Pancreas (tissue), 10 donors: ENCODE results near the gene CNTFR. TPM values are rescaled to one million over a fixed set of nuclear protein-coding genes. Genes with fewer than 3 reads are reported as not detected.
A peak's percentile ranks its signal among the peaks of the same experiment; 100 is the strongest.

Experiments used
- ATAC-seq, 4 donors: fragments of 200-7000 bp; cut with Tn5 transposase; one replicate each; pipeline versions ENCODE4 v1.8.0 to v1.9.1; 2020; ENCODE audit warnings: mild to moderate bottlenecking in 4 of 4, moderate library complexity in 4 of 4
- DNase-seq, 6 donors: peaks; one replicate each; pipeline ENCODE4 v3.0.0-alpha.2; 2020
- FAIRE-seq: peaks from 2 replicates; lab custom pipeline; 2012; peaks lifted over from hg19 to GRCh38; lab: Jason Lieb, UNC
- H3K27ac ChIP-seq, 4 donors: fragments of 200-600 bp; sonication (generic); 1 replicate in 3 of 4; 2 replicates in 1 of 4; pipeline versions ENCODE4 v1.5.0 to v1.8.0; 2020
- H3K27me3 ChIP-seq, 4 donors: fragments of 200-600 bp; one replicate each; pipeline ENCODE4 v1.8.0; 2021
- H3K36me3 ChIP-seq, 3 donors: fragments of 200-600 bp; sonication (generic) in 1 of 3; one replicate each; pipeline versions ENCODE4 v1.5.0 to v1.8.0; 2020 to 2021
- H3K4me1 ChIP-seq, 3 donors: fragments of 200-600 bp; one replicate each; pipeline ENCODE4 v1.8.0; 2021
- H3K4me3 ChIP-seq, 4 donors: fragments of 200-600 bp; sonication (generic) in 2 of 4; one replicate each; pipeline versions ENCODE4 v1.5.0 to v1.8.0; 2020 to 2021
- H3K9me3 ChIP-seq, 4 donors: fragments of 200-600 bp; one replicate each; pipeline ENCODE4 v1.8.0; 2021
- CTCF ChIP-seq, 4 donors: fragments of 200-600 bp; sonication (generic) in 3 of 4; IDR thresholded peaks; one replicate each; pipeline versions ENCODE4 v1.5.0 to v1.8.0; 2021; ENCODE audit warnings: antibody characterized with exemption in 4 of 4
- WGBS, 2 donors: extraction: QIAGEN DNeasy Blood & Tissue Kit; methylation state at CpG; one replicate each; pipeline ENCODE4 v1.1.7; 2013; 5-methylcytosine and 5-hydroxymethylcytosine counted together
- intact Hi-C, 3 donors: fragments of 100-400 bp; cut with DNase I; formaldehyde crosslinking; loops; one replicate each; pipeline versions ENCODE4 v1.11.1 to v1.14.2; 2022
- polyA plus RNA-seq, 2 donors: library from polyadenylated mRNA; stranded (reverse); fragments of 200-250 nt; gene quantifications; one replicate each; pipeline ENCODE4 v1.2.3, GENCODE V29; 2013
- total RNA-seq, 6 donors: library from RNA; stranded (reverse); fragmentation: NEBNext Ultra II Directional in 4 of 6; extraction: Animal tissue kit (Norgen Biotek cat#: 25700) in 4 of 6; gene quantifications; one replicate each; pipeline versions ENCODE4 v1.2.1 to v1.2.4, GENCODE V29; 2021 to 2023
- donor health status: healthy with polysubstance abuse.
- donor health status: DM: no; HTN: no; CAD: no; lungs with moderate emphysema.
- donor health status: DM: no; HTN: no; CAD: no.
- donor health status: control.
- donor health status: control.
- donor health status: Bipolar disorder and iron deficiency.
- donor health status: DM: yes; HTN: yes; CAD: no.
- donor health status: DM: no; HTN: no; CAD: no.
- donor health status: DM: no; HTN: no; CAD: no.
- donor health status: DM: yes; HTN: yes; CAD: no.

CNTFR gene
- total and polyA plus RNA-seq, 8 donors, result 0.12 to 2.6 (median 0.87) TPM; not detected in 1

GRCh38 chr9:34633166-34633565 lies 43.6 kb upstream of the CNTFR start:
- TF ChIP-seq CTCF (IDR thresholded peaks at IDR 0.05), result no peak

GRCh38 chr9:34630402-34631154 lies 41.1 kb upstream of the CNTFR start:
- no peak for ATAC-seq
- intact Hi-C loops, result no loop called here

More at GRCh38 chr9:34633166-34633565, 43.6 kb upstream of the CNTFR start:
- Histone ChIP-seq H3K9me3 (no peaks in the 10 kb centered on the region), H3K27me3 (no peaks in the 10 kb centered on the region), H3K27ac (no peak overlapping the region), H3K4me1 (peaks cover 0 to 13% (median 7%) of the 10 kb centered on the region in 3 donors), H3K36me3 (no peaks in the 10 kb centered on the region), H3K4me3 (no peak overlapping the region)
- intact Hi-C loops, result no loop called here
- ATAC-seq, result no peak
- no peak for FAIRE-seq
- no peak for DNase-seq
- WGBS, 2 donors, result 46 to 67% methylated on average over 5 of the region's 5 CpGs

DNA sequence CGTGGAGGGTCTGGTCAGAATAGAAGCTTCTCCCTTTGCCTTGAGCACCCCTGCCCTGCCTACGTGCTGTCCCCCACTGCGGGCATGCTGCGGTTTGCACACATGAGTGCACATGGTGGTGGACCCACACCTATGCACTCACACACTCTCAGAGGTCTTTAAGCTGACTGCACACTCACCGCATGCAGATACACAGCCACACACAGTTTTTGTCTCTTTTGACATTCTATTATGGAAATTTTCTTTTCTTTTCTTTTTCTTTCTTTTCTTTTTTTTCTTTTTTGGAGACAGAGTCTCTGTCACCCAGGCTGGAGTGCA lies 39.9 kb upstream of the CNTFR start:
- DNase-seq (no peak), ATAC-seq (no peak), FAIRE-seq (no peak)
- intact Hi-C loops, result no loop called here
- peaks cover 0 to 16% (median 4%) of the 10 kb centered on the region in 4 donors for H3K27me3 ChIP-seq
- H3K27ac ChIP-seq, result no peak overlapping the region
- H3K9me3 ChIP-seq, result no peaks in the 10 kb centered on the region
- peak overlapping the region in 2 of 4 donors; percentile 34 to 46 for H3K4me3 ChIP-seq
- no peaks in the 10 kb centered on the region for H3K36me3 ChIP-seq
- WGBS, 2 donors, result 22 to 23% methylated on average over 5 of the region's 5 CpGs
- no peak for TF ChIP-seq CTCF (IDR thresholded peaks at IDR 0.05)
- peaks cover 0 to 4% (median 0%) of the 10 kb centered on the region in 3 donors for H3K4me1 ChIP-seq

More at GRCh38 chr9:34630402-34631154, 41.1 kb upstream of the CNTFR start:
- WGBS, 2 donors, result 30 to 34% methylated on average over 5 of the region's 5 CpGs
- no peak for TF ChIP-seq CTCF (IDR thresholded peaks at IDR 0.05)
- H3K4me1 ChIP-seq, result peaks cover 0 to 4% (median 0%) of the 10 kb centered on the region in 3 donors
- no peak overlapping the region for H3K4me3 ChIP-seq
- DNase-seq (no peak), FAIRE-seq (no peak)
- peaks cover 0 to 7% (median 2%) of the 10 kb centered on the region in 4 donors for H3K27me3 ChIP-seq
- H3K27ac ChIP-seq, result no peak overlapping the region
- H3K36me3 ChIP-seq, result no peaks in the 10 kb centered on the region
- no peaks in the 10 kb centered on the region for H3K9me3 ChIP-seq

- Histone ChIP-seq H3K27ac (no peak within 1 kb of the TSS), H3K9me3 (no peaks in the 10 kb centered on the region), H3K36me3 (no peaks in the 10 kb centered on the region), H3K4me1 (peaks cover 0 to 4% (median 0%) of the 10 kb centered on the region in 3 donors), H3K4me3 (peak within 1 kb of the TSS; percentile 7 to 46 (median 30)), H3K27me3 (peaks cover 0 to 20% (median 5%) of the 10 kb centered on the region in 4 donors)
- no peak for FAIRE-seq
- TF ChIP-seq CTCF (IDR thresholded peaks at IDR 0.05), result no peak
- intact Hi-C loops, result no loop called here
- peak; percentile 83 to 93 (median 90) for ATAC-seq
- DNase-seq, result peak in 5 of 6 donors; percentile 44 to 84 (median 68)
- WGBS, 2 donors, result 1 to 2% methylated on average over 36 to 69 of the region's 69 CpGs
These were observed 39.3 kb upstream of the CNTFR start, which contains the start of gene ARID3C for GRCh38 chr9:34628656-34629490. Gene ARID3C, minus strand, starts transcription at chr9:34629066. Its CDS starts 1,052 bp downstream, at chr9:34628014.
